Measurements from ENCODE around the gene UTP3.
"Not testable (repeated sequence)": the region's sequence is repeated elsewhere in the genome, so short reads cannot be mapped to it uniquely, and the experiment has no call there.

UTP3 gene

GRCh38 chr4:70714079-70714887, 26.0 kb downstream of the UTP3 start:
- in situ Hi-C loops (cut with MboI; ENCODE audit: low sequenced_read_pairs) = no loop called here

- in situ Hi-C loops (cut with MboI; ENCODE audit: low sequenced_read_pairs) = no loop called here
Measured at GRCh38 chr4:70715097-70715496, 26.8 kb downstream of the UTP3 start.

GRCh38 chr4:70718811-70719604, 30.7 kb downstream of the UTP3 start:
- in situ Hi-C loops (cut with MboI; ENCODE audit: low sequenced_read_pairs) = no loop called here

- in situ Hi-C loops (cut with MboI; ENCODE audit: low sequenced_read_pairs) = no loop called here
Measured at GRCh38 chr4:70721747-70722146, 33.4 kb downstream of the UTP3 start, which contains the start of gene RUFY3. TSS of gene RUFY3 (plus strand) at chr4:70721964. CDS start at chr4:70722574, 610 bp downstream.

- in situ Hi-C loops (cut with MboI; ENCODE audit: low sequenced_read_pairs) = no loop called here
Measured at GRCh38 chr4:70722199-70722791, 34.0 kb downstream of the UTP3 start.

GRCh38 chr4:70724463-70724862, 36.1 kb downstream of the UTP3 start:
- in situ Hi-C loops (cut with MboI; ENCODE audit: low sequenced_read_pairs) = no loop called here

GRCh38 chr4:70725633-70726032, 37.3 kb downstream of the UTP3 start:
- in situ Hi-C loops (cut with MboI; ENCODE audit: low sequenced_read_pairs) = no loop called here

GRCh38 chr4:70726515-70726914, 38.2 kb downstream of the UTP3 start:
- in situ Hi-C loops (cut with MboI; ENCODE audit: low sequenced_read_pairs) = not testable (repeated sequence)

- in situ Hi-C loops (cut with MboI; ENCODE audit: low sequenced_read_pairs) = no loop called here
Measured at GRCh38 chr4:70728091-70728490, 39.8 kb downstream of the UTP3 start.

GRCh38 chr4:70732878-70733277, 44.5 kb downstream of the UTP3 start:
- in situ Hi-C loops (cut with MboI; ENCODE audit: low sequenced_read_pairs) = not testable (repeated sequence)

GRCh38 chr4:70734168-70734954, 46.0 kb downstream of the UTP3 start:
- in situ Hi-C loops (cut with MboI; ENCODE audit: low sequenced_read_pairs) = no loop called here

- in situ Hi-C loops (cut with MboI; ENCODE audit: low sequenced_read_pairs) = no loop called here
Measured at GRCh38 chr4:70734971-70735370, 46.6 kb downstream of the UTP3 start.

- in situ Hi-C loops (cut with MboI; ENCODE audit: low sequenced_read_pairs) = not testable (repeated sequence)
Measured at GRCh38 chr4:70735915-70736314, 47.6 kb downstream of the UTP3 start.

GRCh38 chr4:70737006-70737405, 48.7 kb downstream of the UTP3 start:
- in situ Hi-C loops (cut with MboI; ENCODE audit: low sequenced_read_pairs) = no loop called here

GRCh38 chr4:70737409-70737808, 49.1 kb downstream of the UTP3 start:
- in situ Hi-C loops (cut with MboI; ENCODE audit: low sequenced_read_pairs) = no loop called here

GRCh38 chr4:70739496-70740337, 51.4 kb downstream of the UTP3 start:
- in situ Hi-C loops (cut with MboI; ENCODE audit: low sequenced_read_pairs) = no loop called here

Measured in HL-60/S4 treated with phorbol 12-myristate 13-acetate at 8.2 ng/mL for 4 days and 3 days (cell line).